GM19438 (cell line): ENCODE measurements around the gene ADGB.
A peak's percentile ranks its signal among the peaks of the same experiment; 100 is the strongest.

Experiments used
- ATAC-seq: cut with Tn5 transposase; IDR thresholded peaks from one replicate; pipeline ENCODE4 v1.9.1; 2021; ENCODE audit warnings: low read depth; ENCODE audit not compliant: unreplicated experiment

The ADGB gene

GRCh38 chr6:146620655-146621054 is 21.9 kb downstream of the ADGB start:
- ATAC-seq, result no peak

GRCh38 chr6:146628350-146628749 is 29.6 kb downstream of the ADGB start:
- no peak for ATAC-seq

- ATAC-seq, result no peak
Measured at GRCh38 chr6:146634022-146634421, 35.2 kb downstream of the ADGB start.

- no peak for ATAC-seq
Measured at GRCh38 chr6:146635165-146635564, 36.4 kb downstream of the ADGB start.

- no peak for ATAC-seq
Measured at GRCh38 chr6:146636481-146636880, 37.7 kb downstream of the ADGB start.

- ATAC-seq, result no peak
Measured at GRCh38 chr6:146642921-146643320, 44.1 kb downstream of the ADGB start.

- no peak for ATAC-seq
Measured at GRCh38 chr6:146650799-146651481, 52.2 kb downstream of the ADGB start.

GRCh38 chr6:146651482-146651863 is 52.7 kb downstream of the ADGB start:
- no peak for ATAC-seq

GRCh38 chr6:146657432-146657831 is 58.7 kb downstream of the ADGB start:
- ATAC-seq, result no peak

- no peak for ATAC-seq
Measured at GRCh38 chr6:146664871-146665360, 66.1 kb downstream of the ADGB start.

GRCh38 chr6:146666909-146667308 is 68.1 kb downstream of the ADGB start:
- ATAC-seq, result no peak

GRCh38 chr6:146670161-146670560 is 71.4 kb downstream of the ADGB start:
- no peak for ATAC-seq

- ATAC-seq, result no peak
Measured at GRCh38 chr6:146673069-146673468, 74.3 kb downstream of the ADGB start.

- no peak for ATAC-seq
Measured at GRCh38 chr6:146679386-146679785, 80.6 kb downstream of the ADGB start.

- no peak for ATAC-seq
Measured at GRCh38 chr6:146682919-146683318, 84.1 kb downstream of the ADGB start.

GRCh38 chr6:146689806-146690205 is 91.0 kb downstream of the ADGB start:
- ATAC-seq, result no peak

GRCh38 chr6:146693342-146693741 is 94.6 kb downstream of the ADGB start:
- ATAC-seq, result no peak

- no peak for ATAC-seq
Measured at GRCh38 chr6:146697921-146698320, 99.1 kb downstream of the ADGB start.

GRCh38 chr6:146700078-146700686 is 101.4 kb downstream of the ADGB start:
- peak; percentile 76 for ATAC-seq

GRCh38 chr6:146701632-146702031 is 102.9 kb downstream of the ADGB start:
- ATAC-seq, result no peak

- no peak for ATAC-seq
Measured at GRCh38 chr6:146709036-146709622, 110.4 kb downstream of the ADGB start.

GRCh38 chr6:146719387-146719786 is 120.6 kb downstream of the ADGB start:
- ATAC-seq, result no peak
